Ishikawa (cell line): ENCODE measurements around the gene TDG.

Experiments used
- CEBPB ChIP-seq: IDR thresholded peaks from 2 replicates; pipeline ENCODE4 v1.6.1; 2012
- CREB1 ChIP-seq: IDR thresholded peaks from 2 replicates; pipeline ENCODE4 v1.6.1; 2012; ENCODE audit warnings: low read depth
- EGR1 ChIP-seq: IDR thresholded peaks from 2 replicates; pipeline ENCODE4 v1.6.1; 2012
- EP300 ChIP-seq: IDR thresholded peaks from 2 replicates; pipeline ENCODE4 v1.6.1; 2012; ENCODE audit warnings: borderline replicate concordance
- FOXM1 ChIP-seq: IDR thresholded peaks from 2 replicates; pipeline ENCODE4 v1.6.1; 2012; ENCODE audit warnings: low read depth, borderline replicate concordance
- MAX ChIP-seq: IDR thresholded peaks from 2 replicates; pipeline ENCODE4 v1.6.1; 2012
- RAD21 ChIP-seq: IDR thresholded peaks from 2 replicates; pipeline ENCODE4 v1.6.1; 2012; ENCODE audit warnings: low read depth
- TAF1 ChIP-seq: IDR thresholded peaks from 2 replicates; pipeline ENCODE4 v1.6.1; 2012; ENCODE audit warnings: low read depth, mild to moderate bottlenecking
- TCF12 ChIP-seq: IDR thresholded peaks from 2 replicates; pipeline ENCODE4 v1.6.1; 2012; ENCODE audit warnings: low read depth
- TEAD4 ChIP-seq: IDR thresholded peaks from 2 replicates; pipeline ENCODE4 v1.6.1; 2012
- YY1 ChIP-seq: IDR thresholded peaks from 2 replicates; pipeline ENCODE4 v1.6.1; 2012; ENCODE audit warnings: low read depth
- ZBTB7A ChIP-seq: IDR thresholded peaks from 2 replicates; pipeline ENCODE4 v1.6.1; 2012; ENCODE audit warnings: low read depth
- TF ChIP-seq, protein P1 (sequence below): IDR thresholded peaks from 2 replicates; pipeline ENCODE4 v1.6.1; 2012; ENCODE audit warnings: low read depth, mild to moderate bottlenecking

- TF ChIP-seq CEBPB (no peak), TCF12 (no peak), EP300 (no peak; the same call in 1 of the 2 replicates), FOXM1 (no peak), YY1 (no peak), TAF1 (no peak), MAX (no peak), ZBTB7A (no peak), CREB1 (no peak), RAD21 (no peak), EGR1 (no peak; the same call in 1 of the 2 replicates), TEAD4 (no peak)
- TF ChIP-seq, protein P1, sequence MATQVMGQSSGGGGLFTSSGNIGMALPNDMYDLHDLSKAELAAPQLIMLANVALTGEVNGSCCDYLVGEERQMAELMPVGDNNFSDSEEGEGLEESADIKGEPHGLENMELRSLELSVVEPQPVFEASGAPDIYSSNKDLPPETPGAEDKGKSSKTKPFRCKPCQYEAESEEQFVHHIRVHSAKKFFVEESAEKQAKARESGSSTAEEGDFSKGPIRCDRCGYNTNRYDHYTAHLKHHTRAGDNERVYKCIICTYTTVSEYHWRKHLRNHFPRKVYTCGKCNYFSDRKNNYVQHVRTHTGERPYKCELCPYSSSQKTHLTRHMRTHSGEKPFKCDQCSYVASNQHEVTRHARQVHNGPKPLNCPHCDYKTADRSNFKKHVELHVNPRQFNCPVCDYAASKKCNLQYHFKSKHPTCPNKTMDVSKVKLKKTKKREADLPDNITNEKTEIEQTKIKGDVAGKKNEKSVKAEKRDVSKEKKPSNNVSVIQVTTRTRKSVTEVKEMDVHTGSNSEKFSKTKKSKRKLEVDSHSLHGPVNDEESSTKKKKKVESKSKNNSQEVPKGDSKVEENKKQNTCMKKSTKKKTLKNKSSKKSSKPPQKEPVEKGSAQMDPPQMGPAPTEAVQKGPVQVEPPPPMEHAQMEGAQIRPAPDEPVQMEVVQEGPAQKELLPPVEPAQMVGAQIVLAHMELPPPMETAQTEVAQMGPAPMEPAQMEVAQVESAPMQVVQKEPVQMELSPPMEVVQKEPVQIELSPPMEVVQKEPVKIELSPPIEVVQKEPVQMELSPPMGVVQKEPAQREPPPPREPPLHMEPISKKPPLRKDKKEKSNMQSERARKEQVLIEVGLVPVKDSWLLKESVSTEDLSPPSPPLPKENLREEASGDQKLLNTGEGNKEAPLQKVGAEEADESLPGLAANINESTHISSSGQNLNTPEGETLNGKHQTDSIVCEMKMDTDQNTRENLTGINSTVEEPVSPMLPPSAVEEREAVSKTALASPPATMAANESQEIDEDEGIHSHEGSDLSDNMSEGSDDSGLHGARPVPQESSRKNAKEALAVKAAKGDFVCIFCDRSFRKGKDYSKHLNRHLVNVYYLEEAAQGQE = no peak
Observed at GRCh38 chr12:103965255-103965589, 450 bp upstream of the TDG start.
